PC-3 (cell line): ENCODE data around the gene RPL39L.

Source experiments
- EZH2 ChIP-seq: fragments of 300-600 bp; sonication (generic); IDR thresholded peaks from one replicate; pipeline ENCODE4 v1.6.1; 2017; ENCODE audit warnings: antibody characterized with exemption, mild to moderate bottlenecking, low read length; ENCODE audit not compliant: unreplicated experiment
- TF ChIP-seq, protein P1 (sequence below): fragments of 300-600 bp; sonication (generic); conservative IDR thresholded peaks from 2 replicates; pipeline ENCODE4 v1.5.1; 2017; ENCODE audit warnings: antibody characterized with exemption, low read depth, mild to moderate bottlenecking, low read length

- TF ChIP-seq, protein P1, sequence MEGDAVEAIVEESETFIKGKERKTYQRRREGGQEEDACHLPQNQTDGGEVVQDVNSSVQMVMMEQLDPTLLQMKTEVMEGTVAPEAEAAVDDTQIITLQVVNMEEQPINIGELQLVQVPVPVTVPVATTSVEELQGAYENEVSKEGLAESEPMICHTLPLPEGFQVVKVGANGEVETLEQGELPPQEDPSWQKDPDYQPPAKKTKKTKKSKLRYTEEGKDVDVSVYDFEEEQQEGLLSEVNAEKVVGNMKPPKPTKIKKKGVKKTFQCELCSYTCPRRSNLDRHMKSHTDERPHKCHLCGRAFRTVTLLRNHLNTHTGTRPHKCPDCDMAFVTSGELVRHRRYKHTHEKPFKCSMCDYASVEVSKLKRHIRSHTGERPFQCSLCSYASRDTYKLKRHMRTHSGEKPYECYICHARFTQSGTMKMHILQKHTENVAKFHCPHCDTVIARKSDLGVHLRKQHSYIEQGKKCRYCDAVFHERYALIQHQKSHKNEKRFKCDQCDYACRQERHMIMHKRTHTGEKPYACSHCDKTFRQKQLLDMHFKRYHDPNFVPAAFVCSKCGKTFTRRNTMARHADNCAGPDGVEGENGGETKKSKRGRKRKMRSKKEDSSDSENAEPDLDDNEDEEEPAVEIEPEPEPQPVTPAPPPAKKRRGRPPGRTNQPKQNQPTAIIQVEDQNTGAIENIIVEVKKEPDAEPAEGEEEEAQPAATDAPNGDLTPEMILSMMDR: no peak
- TF ChIP-seq EZH2: no peak
These were observed 44.6 kb upstream of the RPL39L start for GRCh38 chr3:187183903-187184302.
